Effector CD8-positive, alpha-beta T cell (primary cell): ENCODE data around the gene PBXIP1.
"Not testable (repeated sequence)": the region's sequence is repeated elsewhere in the genome, so short reads cannot be mapped to it uniquely, and the experiment has no call there.

Experiments used
- DNase-seq: peaks from one replicate; lab custom pipeline; 2025; lab: John Stamatoyannopoulos, UW
- total RNA-seq, 4 experiments: gene quantifications; one replicate each; lab custom pipeline; 2026; lab: John Stamatoyannopoulos, UW

The PBXIP1 gene
- total RNA-seq = 161 to 910 (median 470) reads per million in 4 experiments

DNA sequence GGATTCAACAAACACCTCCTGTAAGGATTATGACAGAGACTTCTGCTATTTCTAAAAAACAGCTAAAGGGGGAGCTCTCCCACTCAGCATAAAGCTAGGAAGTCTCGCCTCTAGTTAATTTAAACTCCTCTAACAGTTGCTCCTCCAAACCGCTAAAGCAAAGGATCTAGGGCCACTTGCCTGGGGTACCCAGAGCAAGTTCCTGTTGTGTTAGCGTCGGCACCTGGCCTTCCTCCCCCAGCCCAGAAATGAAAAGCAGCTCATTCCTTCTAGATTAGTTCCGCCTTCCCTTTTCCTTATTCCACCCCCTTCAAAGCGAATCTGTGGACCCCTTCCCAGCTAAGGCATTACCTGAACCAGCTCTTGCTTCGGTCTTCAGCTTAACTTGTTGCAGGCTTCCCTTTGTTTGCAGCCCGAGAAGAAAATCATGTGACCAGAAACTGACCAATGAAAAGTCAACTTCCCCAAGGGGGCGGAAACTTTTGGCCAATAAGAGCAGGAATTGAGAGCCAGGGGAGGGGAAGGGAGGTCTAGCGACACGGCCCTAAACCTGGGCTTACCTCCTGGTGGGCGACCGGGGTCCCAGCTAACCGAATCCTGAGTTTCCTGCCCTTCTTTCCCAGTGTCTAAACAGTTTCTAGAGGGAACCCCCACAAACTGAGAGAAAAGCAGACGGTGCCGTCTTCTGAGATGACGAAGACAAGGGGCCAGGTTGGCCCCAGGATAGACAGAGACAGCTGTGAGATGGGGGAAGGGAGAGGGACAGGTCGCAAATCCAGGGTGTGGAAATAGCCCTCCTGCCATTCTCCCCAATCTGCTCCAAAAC, at the start of gene PBXIP1:
Gene PBXIP1, minus strand, starts transcription at position 382 of the 826 bp plus-strand sequence. CDS start 2,378 bp downstream, outside the sequence.
- peak; percentile 78 for DNase-seq

DNA sequence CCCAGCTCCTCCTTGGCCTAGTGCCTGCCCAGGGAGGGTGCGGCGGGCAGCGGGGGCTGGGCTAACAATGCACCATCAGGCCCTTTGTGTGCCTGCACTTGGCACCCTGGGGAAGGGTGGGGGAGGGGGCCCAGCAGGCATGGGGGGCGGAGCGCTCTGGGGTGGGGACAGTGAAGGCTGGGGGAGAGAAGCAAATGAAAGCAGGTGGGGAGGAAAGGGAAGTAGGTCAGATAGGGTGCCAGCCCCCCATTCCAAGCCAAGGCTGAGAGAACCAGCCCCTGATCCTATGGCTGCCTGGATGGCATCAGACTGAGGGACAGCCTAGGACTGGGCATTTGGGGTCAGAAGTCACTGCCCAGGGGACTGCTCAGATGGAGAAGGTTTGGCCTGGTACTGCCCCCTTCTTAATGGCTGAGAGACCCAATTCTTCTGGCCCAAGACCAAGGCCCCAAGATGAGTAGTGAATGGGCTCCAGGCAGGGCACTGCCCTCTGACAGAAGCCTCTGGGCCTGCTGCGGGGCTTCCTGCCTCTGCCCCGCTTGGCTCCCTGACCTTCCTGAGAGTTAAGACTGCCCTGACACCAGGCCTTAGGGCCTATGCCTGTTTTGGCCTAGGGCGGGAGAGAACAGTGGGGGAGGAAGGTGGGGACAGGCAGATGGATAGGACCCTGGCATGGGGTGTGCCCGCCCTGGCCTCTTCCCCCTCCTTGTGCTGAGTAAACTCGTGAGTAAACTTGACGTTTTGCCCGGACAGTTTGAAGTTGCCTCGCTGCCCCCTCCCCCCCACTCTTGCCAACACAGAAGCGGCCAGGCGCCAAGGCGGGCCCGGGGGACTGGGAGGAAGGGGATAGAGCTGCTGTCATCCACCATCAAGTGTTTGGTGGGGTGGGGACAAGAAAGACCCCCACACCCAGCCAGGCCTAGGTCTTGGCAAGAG, 49.4 kb upstream of the PBXIP1 start:
- no peak for DNase-seq

- DNase-seq = no peak
Observed at GRCh38 chr1:155004352-155005075, 48.6 kb upstream of the PBXIP1 start.

GRCh38 chr1:155003766-155004351, 48.0 kb upstream of the PBXIP1 start:
- DNase-seq = no peak

DNA sequence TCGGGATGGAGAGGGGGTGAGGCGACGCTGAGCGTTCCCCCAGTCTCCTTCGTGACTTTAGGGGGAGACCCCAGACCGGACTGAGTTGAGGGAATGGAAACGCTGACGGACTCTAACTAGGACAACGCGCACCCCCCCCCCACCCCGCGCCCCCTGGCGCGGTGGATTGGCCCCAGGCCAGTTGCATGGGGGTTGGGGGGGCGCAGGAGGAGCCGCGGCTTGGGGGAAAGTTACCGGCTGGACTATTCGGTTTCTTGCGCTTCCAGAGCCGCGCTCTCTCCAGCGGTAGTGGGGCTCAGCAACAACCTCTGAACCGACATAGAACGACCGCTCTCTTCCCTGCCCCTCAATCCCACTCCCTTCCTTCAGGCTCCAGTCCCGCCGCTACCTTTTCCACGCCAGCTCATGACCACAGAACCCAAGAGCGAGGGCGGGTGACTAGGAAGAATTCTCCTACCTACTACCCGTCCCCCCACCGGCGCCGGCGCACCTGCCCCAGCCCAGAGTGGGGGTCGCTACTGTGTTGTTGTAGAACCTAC, 47.4 kb upstream of the PBXIP1 start:
- no peak for DNase-seq

DNA sequence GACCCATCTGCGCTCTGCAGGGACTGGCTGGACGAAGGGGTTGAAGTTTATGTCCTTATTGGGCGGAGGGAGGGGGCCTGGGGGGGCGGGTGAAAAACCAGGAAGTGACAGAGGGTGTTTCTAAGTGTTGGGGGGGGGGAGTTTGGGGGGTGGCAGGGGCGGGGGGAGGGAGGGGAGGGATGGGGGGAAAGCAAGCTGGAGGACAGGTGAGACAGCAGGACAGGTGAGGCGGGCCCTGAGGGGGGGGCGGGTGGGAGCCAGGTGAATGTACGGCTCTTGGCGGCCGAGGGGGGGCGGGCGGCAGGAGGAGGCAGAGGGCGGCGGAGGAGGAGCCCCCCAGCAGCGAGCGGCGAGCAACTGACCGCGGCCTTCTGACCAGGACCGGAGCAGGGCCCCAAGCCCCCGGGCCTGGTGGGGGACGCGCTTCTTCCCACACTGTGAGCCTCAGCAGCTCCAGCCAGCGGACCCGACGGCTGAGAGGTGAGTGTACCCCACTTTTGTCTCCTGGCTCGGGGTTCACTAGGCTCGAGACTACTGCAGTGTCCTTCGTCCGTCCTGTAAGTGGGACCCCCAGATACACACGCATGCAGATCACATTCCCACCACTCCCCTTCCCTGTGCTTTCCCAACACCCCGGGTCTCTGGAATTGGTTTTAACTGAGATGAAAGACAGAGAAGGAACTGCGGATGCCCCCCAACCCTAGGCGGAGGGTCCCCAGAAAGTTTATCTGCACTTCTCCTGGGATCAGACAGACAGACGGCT, 46.7 kb upstream of the PBXIP1 start, which contains the start of gene ZBTB7B:
Gene ZBTB7B, plus strand, starts transcription at position 339 of the 763 bp plus-strand sequence. CDS start 11,859 bp downstream, outside the sequence.
- no peak for DNase-seq

DNA sequence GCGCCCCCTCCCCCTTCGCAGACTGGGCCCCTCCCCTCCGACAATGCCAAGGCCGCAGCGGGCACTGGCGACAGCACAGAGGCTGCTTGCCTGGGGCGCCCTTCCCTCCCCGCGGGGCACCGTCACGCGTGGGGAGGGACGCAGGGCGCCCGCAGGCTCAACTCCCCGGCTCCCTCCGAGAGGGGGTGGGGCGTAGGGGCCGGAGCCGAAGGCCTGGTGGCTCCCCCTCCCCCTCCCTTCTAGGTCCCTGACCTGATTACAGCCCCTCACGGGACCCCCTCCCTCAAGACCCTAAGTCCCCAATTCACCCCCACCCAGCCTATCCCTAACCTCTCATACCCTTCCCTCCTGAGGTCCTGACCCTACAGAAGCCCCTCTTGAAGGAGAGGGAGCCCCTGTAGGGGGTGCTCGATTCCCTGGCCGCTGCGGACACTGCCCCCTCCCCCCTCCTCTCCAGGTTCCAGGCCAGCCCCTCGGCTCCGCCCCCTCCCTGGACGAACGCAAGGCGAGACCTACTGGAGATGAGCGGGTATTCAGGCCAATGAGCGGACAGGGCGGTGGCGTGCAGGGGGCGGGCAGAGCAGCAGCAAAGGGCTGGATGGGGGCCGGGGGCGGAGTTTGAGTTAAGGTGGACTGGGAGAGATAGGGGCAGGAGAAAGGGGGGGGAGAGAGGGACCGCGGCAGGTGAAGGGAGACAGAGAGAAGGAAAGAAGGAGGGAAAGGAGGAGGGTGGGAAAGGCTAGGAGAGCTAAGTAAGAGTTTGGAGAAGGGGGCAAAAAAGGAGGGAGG, 46.0 kb upstream of the PBXIP1 start:
- peak; percentile 85 for DNase-seq

DNA sequence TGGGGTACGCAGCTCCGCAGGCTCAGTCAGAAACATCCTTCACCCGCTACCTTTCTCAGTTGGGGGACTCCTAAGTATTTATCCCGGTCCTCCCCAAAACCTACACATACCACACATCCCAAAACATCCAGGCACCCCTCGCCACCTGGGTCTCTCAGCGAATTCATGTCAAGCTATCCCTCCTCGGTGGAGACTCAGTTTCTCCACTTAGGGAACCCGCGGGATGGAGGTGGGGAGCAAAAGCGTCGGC, 45.5 kb upstream of the PBXIP1 start:
- no peak for DNase-seq

DNA sequence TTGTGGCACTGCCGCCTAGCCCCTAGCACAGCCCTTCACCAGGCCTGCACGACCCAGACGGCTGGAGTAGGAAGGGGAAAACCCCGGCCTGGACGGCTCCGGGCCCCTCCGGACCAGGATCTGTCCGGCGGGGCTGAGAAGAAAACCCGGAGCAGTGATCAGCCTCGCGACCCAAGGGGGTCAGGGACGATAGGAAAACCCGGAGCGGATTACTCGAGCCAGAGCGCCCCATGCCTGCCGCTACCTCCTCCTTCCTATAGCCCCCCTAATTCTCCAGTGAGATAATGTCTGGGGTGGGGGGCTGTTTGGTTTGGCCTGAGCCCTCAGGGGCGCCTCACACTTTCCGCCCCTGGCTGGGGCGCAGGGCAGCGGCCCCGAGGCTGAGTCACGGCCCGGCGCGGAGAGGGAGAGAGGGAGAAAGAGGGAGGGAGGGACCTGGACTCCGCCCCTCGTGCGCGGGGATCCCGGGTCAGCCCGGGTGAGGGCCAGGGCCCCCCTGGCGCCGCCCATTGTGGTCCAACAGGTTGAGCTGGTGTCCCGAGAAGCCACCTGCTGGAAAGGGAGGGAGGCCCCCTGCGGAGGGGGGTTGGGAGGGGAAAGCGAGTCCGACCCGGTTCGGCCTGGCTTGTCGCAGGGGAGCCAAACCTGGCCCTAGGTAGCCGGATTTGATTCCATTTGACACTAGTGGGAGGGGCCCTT, 45.0 kb upstream of the PBXIP1 start:
- DNase-seq = peak; percentile 58

DNA sequence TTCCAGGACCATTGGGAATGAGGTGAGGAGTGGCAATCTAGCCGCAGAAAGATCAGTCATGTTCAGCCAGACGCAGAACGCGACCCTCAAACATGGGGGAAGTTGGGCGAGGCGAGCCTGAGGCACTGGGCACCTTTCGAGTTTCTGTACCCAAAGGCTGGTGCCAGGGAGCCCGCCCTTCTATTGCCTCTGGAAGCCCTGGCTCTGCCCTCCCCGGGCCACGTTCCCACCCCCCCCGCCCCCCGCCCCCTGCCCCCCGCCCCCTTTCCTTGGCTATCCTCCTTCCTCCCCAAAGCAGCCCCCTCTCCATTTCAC, 44.5 kb upstream of the PBXIP1 start:
- DNase-seq = no peak

DNA sequence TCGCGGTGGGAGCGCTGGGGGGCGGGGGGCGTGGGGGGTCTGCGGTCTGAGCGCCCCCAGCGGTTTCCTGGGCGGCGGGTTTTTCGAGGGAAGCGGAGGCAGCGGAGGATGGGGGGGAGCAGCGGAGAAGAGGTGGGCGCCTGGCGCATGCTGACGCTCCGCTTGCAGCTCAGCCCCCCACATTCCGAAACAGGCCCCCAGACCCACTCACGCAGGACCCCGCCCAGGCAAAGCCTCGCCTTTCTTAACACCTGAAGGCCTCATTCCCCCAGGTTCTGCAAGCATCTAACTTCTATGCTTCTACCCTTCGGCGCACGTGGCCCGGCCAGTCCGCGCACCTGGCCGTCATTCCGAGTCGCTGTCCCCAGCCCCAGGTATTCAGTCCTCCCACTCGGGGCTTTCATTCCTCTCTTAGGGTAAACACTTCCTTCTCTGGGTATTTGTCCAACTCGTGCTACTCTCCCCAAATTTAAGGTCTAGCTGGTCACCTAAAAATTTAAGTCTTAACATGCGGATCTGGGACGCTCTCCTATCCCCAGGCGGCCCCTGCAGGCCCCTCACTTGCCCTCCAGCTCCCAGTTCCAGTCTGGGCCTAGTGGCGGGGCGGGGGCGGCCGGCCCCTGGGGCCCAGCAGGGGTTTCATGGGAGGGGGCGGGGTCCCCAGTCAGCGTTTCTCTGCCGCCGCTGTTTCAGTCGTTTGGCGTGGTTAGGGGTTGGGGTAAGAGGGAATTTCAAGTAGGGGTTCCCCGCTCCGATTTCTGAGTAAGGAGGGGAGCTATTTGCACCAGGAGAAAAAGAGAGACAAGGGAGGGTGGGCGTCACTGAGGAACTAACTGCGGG, 43.9 kb upstream of the PBXIP1 start:
- DNase-seq = peak; percentile 24

DNA sequence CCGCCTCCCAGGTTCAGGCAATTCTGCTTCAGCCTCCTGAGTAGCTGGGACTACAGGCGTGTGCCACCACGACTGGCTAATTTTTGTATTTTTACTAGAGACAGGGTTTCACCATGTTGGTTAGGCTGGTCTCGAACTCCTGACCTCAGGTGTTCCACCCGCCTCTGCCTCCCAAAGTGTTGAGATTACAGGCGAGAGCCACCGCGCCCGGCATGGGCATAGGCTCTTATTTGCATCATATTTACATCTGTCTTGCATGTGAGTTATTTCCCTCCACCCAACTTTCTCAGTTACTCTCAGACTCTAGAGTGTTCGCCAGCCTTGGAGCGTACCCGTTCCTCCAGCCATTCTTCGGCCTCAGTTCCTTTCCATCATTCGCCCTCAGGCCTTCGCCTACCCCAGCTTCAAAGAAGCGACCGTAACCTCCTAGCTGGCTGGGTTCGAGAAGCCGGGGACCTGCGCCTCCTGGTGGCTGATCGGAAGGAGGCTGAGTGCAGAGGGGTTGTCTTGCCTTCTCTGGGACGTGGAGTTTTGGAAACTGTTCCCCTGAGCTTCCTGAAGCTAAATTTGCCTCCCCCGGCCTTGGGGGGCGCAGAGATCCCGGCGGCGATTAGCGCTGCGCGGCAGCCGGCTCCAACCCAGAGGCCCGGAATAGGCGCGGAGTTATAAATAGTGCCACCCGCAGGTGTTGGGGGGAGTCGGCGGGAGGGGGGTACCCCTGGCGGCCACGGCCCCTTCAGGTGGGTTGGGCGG, 43.1 kb upstream of the PBXIP1 start:
- peak; percentile 48 for DNase-seq

- no peak for DNase-seq
Observed at GRCh38 chr1:154998201-154998780, 42.4 kb upstream of the PBXIP1 start.

GRCh38 chr1:154996966-154997701, 41.2 kb upstream of the PBXIP1 start:
- DNase-seq = no peak

GRCh38 chr1:154995301-154995983, 39.5 kb upstream of the PBXIP1 start:
- DNase-seq = not testable (repeated sequence)

DNA sequence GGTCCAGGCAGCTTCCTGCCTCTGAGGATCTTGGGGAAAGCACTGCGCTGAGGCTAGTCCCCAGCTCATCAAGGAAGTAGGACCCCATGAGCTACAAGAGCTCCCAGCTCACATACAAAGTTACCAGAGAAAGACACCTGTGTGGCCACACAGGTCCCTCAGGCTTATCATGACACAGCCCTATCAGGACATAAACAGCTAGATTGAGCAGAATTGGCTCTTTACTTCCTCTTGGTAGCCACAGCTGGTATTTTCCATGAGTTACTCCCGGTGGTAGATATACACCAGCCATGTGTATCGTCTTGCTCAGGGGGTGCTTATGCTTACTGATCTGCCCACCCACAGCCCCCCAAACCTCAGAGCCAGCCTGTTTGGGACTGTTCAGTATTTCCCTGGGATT, 38.7 kb upstream of the PBXIP1 start:
- no peak for DNase-seq
